ENCODE measurements around the gene MYOF.

MYOF gene

DNA sequence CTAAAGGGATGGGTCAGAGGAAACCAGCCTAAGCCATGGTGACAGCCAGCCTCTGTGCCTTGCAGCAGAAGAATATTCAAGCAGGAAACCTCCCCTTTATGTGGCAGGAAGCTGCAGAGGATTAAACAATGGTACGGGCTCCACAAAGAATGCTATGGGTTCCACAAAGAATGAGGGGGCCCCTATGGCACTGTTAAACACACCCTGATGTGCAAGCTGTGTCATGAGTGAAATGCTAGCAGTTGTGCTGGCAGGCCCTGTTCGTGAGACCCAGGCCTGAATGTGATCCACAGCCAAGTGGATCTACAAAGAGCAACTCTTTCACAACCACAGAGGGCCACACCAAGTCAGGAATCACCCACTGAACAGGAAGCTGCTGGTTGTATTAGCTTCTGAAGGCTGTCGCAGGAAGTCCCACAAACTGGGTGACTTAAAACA, 68.9 kb downstream of the MYOF start:
- Histone ChIP-seq H3K79me1 (replicated peaks; ENCODE audit: low read length, poor library complexity, severe bottlenecking) (peaks cover 33% of the 10 kb centered on the region), H3K36me3 (ENCODE audit: control insufficient read depth in 1 of 2, insufficient read depth in 2 of 2, low read depth in 1 of 2, low read length in 2 of 2) (peaks cover 51 to 89% of the 10 kb centered on the region in 2 experiments), H4K91ac (ENCODE audit: low read length) (no peak overlapping the region), H3K4me2 (ENCODE audit: low read length, poor library complexity, severe bottlenecking) (no peak overlapping the region), H3K9me3 (ENCODE audit: control insufficient read depth, low read length) (no peaks in the 10 kb centered on the region), H3K4me3 (ENCODE audit: insufficient read depth in 1 of 2, low read depth in 1 of 2, low read length in 2 of 2) (no peak overlapping the region), H2AFZ (ENCODE audit: low read depth, low read length) (no peak overlapping the region), H2BK5ac (ENCODE audit: low read depth, low read length, poor library complexity, severe bottlenecking) (no peak overlapping the region), H3K9ac (ENCODE audit: low read length) (no peak overlapping the region), H3K27me3 (ENCODE audit: control insufficient read depth in 1 of 2, insufficient read depth in 1 of 2, low read length in 2 of 2) (no peaks in the 10 kb centered on the region), H3K18ac (ENCODE audit: low read depth in 1 of 2, low read length in 2 of 2) (no peak overlapping the region), H2BK120ac (ENCODE audit: low read depth, low read length) (no peak overlapping the region), H3K14ac (ENCODE audit: low read length in 2 of 2) (no peak overlapping the region), H3K27ac (ENCODE audit: low read length, poor library complexity, severe bottlenecking) (no peak overlapping the region), H3K23ac (ENCODE audit: low read length in 2 of 2) (no peak overlapping the region), H4K8ac (ENCODE audit: low read length) (no peak overlapping the region), H2BK15ac (ENCODE audit: low read depth, poor library complexity, severe bottlenecking) (no peak overlapping the region), H3K4ac (ENCODE audit: low read depth in 1 of 2, low read length in 2 of 2) (no peak overlapping the region), H2BK12ac (ENCODE audit: low read length in 2 of 2) (no peak overlapping the region), H2AK5ac (ENCODE audit: low read length, severe bottlenecking) (no peak overlapping the region), H3K4me1 (ENCODE audit: control insufficient read depth, insufficient read depth, low read depth, low read length) (no peaks in the 10 kb centered on the region)
- no peak for DNase-seq
- WGBS, result 85% methylated on average over 3 of the region's 3 CpGs

DNA sequence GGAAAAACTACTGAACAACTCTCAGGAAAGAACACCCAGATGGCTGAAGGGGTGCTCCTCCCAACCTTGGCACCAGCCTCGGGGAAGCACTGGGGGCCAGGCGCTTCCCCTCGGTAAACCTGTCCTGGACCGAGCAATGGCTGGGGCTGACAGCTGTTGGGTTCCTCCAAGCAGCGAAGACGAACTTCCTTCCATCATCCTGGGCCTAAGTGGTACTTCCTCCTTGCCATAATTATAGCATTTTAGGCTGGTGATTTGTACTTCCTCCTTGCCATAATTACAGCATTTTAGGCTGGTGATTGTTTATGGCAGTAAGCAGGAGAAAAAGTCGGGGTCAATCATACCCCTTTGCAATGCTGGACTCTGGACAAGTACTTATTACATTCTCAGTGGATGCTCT, 69.3 kb downstream of the MYOF start:
- Histone ChIP-seq H2BK5ac (ENCODE audit: low read depth, low read length, poor library complexity, severe bottlenecking) (no peak overlapping the region), H3K4me2 (ENCODE audit: low read length, poor library complexity, severe bottlenecking) (no peak overlapping the region), H2AK5ac (ENCODE audit: low read length, severe bottlenecking) (no peak overlapping the region), H3K9me3 (ENCODE audit: control insufficient read depth, low read length) (no peaks in the 10 kb centered on the region), H2AFZ (ENCODE audit: low read depth, low read length) (no peak overlapping the region), H3K9ac (ENCODE audit: low read length) (no peak overlapping the region), H3K27ac (ENCODE audit: low read length, poor library complexity, severe bottlenecking) (no peak overlapping the region), H4K8ac (ENCODE audit: low read length) (no peak overlapping the region), H2BK120ac (ENCODE audit: low read depth, low read length) (no peak overlapping the region), H3K14ac (ENCODE audit: low read length in 2 of 2) (no peak overlapping the region), H2BK12ac (ENCODE audit: low read length in 2 of 2) (no peak overlapping the region), H3K79me1 (replicated peaks; ENCODE audit: low read length, poor library complexity, severe bottlenecking) (peaks cover 33% of the 10 kb centered on the region), H3K4me1 (ENCODE audit: control insufficient read depth, insufficient read depth, low read depth, low read length) (no peaks in the 10 kb centered on the region), H3K27me3 (ENCODE audit: control insufficient read depth in 1 of 2, insufficient read depth in 1 of 2, low read length in 2 of 2) (no peaks in the 10 kb centered on the region), H2BK15ac (ENCODE audit: low read depth, poor library complexity, severe bottlenecking) (no peak overlapping the region), H3K18ac (ENCODE audit: low read depth in 1 of 2, low read length in 2 of 2) (no peak overlapping the region), H3K4ac (ENCODE audit: low read depth in 1 of 2, low read length in 2 of 2) (no peak overlapping the region), H4K91ac (ENCODE audit: low read length) (no peak overlapping the region), H3K23ac (ENCODE audit: low read length in 2 of 2) (no peak overlapping the region), H3K36me3 (ENCODE audit: control insufficient read depth in 1 of 2, insufficient read depth in 2 of 2, low read depth in 1 of 2, low read length in 2 of 2) (peaks cover 52 to 89% of the 10 kb centered on the region in 2 experiments), H3K4me3 (ENCODE audit: insufficient read depth in 1 of 2, low read depth in 1 of 2, low read length in 2 of 2) (no peak overlapping the region)
- DNase-seq, result no peak
- WGBS, result 74% methylated on average over 5 of the region's 7 CpGs

DNA sequence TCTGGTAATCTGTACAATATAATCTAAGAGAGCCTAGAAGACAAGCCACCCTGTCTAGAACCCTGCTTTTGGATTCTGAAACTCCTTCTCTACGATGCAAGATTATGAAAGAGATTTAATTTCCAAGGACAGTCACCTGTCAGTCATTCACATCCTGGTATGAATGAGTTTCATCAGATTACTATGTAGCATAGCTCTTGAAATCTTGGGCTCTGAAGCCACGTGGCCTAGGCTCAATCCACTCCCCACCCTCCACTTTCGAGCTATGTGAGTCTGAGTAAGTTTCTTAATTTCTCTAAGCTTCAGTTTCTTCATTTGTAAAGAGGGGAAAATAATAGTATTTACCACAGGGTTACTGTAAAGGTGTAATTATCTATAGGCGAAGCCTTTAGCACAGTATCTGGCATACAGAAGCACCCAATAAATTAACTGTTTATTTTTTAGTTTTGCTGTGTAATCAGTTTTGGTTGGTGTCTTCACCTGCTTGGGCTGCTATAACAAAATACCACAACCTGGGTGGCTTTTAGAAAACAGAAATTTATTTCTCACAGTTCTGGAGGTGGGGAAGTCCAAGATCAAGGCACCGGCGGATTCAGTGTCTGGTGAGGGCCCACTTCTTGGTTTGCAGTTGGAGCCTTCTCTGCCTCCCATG, 71.3 kb downstream of the MYOF start:
- no peak overlapping the region for H3K9ac ChIP-seq (ENCODE audit: low read length)
- no peak overlapping the region for H3K23ac ChIP-seq (ENCODE audit: low read length in 2 of 2)
- no peak overlapping the region for H2BK120ac ChIP-seq (ENCODE audit: low read depth, low read length)
- no peak overlapping the region for H3K18ac ChIP-seq (ENCODE audit: low read depth in 1 of 2, low read length in 2 of 2)
- H2BK15ac ChIP-seq (ENCODE audit: low read depth, poor library complexity, severe bottlenecking), result no peak overlapping the region
- 42% methylated on average over 3 of the region's 6 CpGs for WGBS
- H3K4me3 ChIP-seq (ENCODE audit: insufficient read depth in 1 of 2, low read depth in 1 of 2, low read length in 2 of 2), result no peak overlapping the region
- no peak overlapping the region for H2AFZ ChIP-seq (ENCODE audit: low read depth, low read length)
- no peak overlapping the region for H2BK12ac ChIP-seq (ENCODE audit: low read length in 2 of 2)
- H3K4me2 ChIP-seq (ENCODE audit: low read length, poor library complexity, severe bottlenecking), result no peak overlapping the region
- no peak overlapping the region for H2AK5ac ChIP-seq (ENCODE audit: low read length, severe bottlenecking)
- H3K9me3 ChIP-seq (ENCODE audit: control insufficient read depth, low read length), result no peaks in the 10 kb centered on the region
- H3K36me3 ChIP-seq (ENCODE audit: control insufficient read depth in 1 of 2, insufficient read depth in 2 of 2, low read depth in 1 of 2, low read length in 2 of 2), result peaks cover 53 to 86% of the 10 kb centered on the region in 2 experiments
- no peaks in the 10 kb centered on the region for H3K27me3 ChIP-seq (ENCODE audit: control insufficient read depth in 1 of 2, insufficient read depth in 1 of 2, low read length in 2 of 2)
- no peak overlapping the region for H4K91ac ChIP-seq (ENCODE audit: low read length)
- H2BK5ac ChIP-seq (ENCODE audit: low read depth, low read length, poor library complexity, severe bottlenecking), result no peak overlapping the region
- no peak overlapping the region for H3K4ac ChIP-seq (ENCODE audit: low read depth in 1 of 2, low read length in 2 of 2)
- H3K4me1 ChIP-seq (ENCODE audit: control insufficient read depth, insufficient read depth, low read depth, low read length), result peaks cover 5% of the 10 kb centered on the region
- no peak overlapping the region for H3K27ac ChIP-seq (ENCODE audit: low read length, poor library complexity, severe bottlenecking)
- DNase-seq, result no peak
- H3K79me1 ChIP-seq (replicated peaks; ENCODE audit: low read length, poor library complexity, severe bottlenecking), result peaks cover 23% of the 10 kb centered on the region
- H3K14ac ChIP-seq (ENCODE audit: low read length in 2 of 2), result no peak overlapping the region
- H4K8ac ChIP-seq (ENCODE audit: low read length), result no peak overlapping the region

- H4K8ac ChIP-seq (ENCODE audit: low read length), result no peak overlapping the region
- H3K4me1 ChIP-seq (ENCODE audit: control insufficient read depth, insufficient read depth, low read depth, low read length), result peaks cover 5% of the 10 kb centered on the region
- H4K91ac ChIP-seq (ENCODE audit: low read length), result no peak overlapping the region
- H3K23ac ChIP-seq (ENCODE audit: low read length in 2 of 2), result no peak overlapping the region
- H2BK12ac ChIP-seq (ENCODE audit: low read length in 2 of 2), result no peak overlapping the region
- H3K79me1 ChIP-seq (replicated peaks; ENCODE audit: low read length, poor library complexity, severe bottlenecking), result peaks cover 19% of the 10 kb centered on the region
- H3K9me3 ChIP-seq (ENCODE audit: control insufficient read depth, low read length), result no peaks in the 10 kb centered on the region
- H2BK5ac ChIP-seq (ENCODE audit: low read depth, low read length, poor library complexity, severe bottlenecking), result no peak overlapping the region
- no peak overlapping the region for H3K27ac ChIP-seq (ENCODE audit: low read length, poor library complexity, severe bottlenecking)
- no peak overlapping the region for H3K18ac ChIP-seq (ENCODE audit: low read depth in 1 of 2, low read length in 2 of 2)
- no peak overlapping the region for H2AK5ac ChIP-seq (ENCODE audit: low read length, severe bottlenecking)
- no peak overlapping the region for H3K4ac ChIP-seq (ENCODE audit: low read depth in 1 of 2, low read length in 2 of 2)
- H3K14ac ChIP-seq (ENCODE audit: low read length in 2 of 2), result no peak overlapping the region
- H2AFZ ChIP-seq (ENCODE audit: low read depth, low read length), result no peak overlapping the region
- no peak overlapping the region for H3K4me3 ChIP-seq (ENCODE audit: insufficient read depth in 1 of 2, low read depth in 1 of 2, low read length in 2 of 2)
- WGBS, result 67% methylated on average over 8 of the region's 8 CpGs
- no peak overlapping the region for H3K4me2 ChIP-seq (ENCODE audit: low read length, poor library complexity, severe bottlenecking)
- H3K36me3 ChIP-seq (ENCODE audit: control insufficient read depth in 1 of 2, insufficient read depth in 2 of 2, low read depth in 1 of 2, low read length in 2 of 2), result peaks cover 50 to 90% of the 10 kb centered on the region in 2 experiments
- H3K27me3 ChIP-seq (ENCODE audit: control insufficient read depth in 1 of 2, insufficient read depth in 1 of 2, low read length in 2 of 2), result no peaks in the 10 kb centered on the region
- H3K9ac ChIP-seq (ENCODE audit: low read length), result no peak overlapping the region
- DNase-seq, result no peak
- no peak overlapping the region for H2BK15ac ChIP-seq (ENCODE audit: low read depth, poor library complexity, severe bottlenecking)
- H2BK120ac ChIP-seq (ENCODE audit: low read depth, low read length), result no peak overlapping the region
Observed at GRCh38 chr10:93408783-93409182, 73.4 kb downstream of the MYOF start.
